GM12864 (cell line): ENCODE measurements around the gene FBXO34.

Source experiments
- DNase-seq: peaks from one replicate; pipeline ENCODE4 v3.0.0-alpha.2; 2011; ENCODE audit warnings: low read depth
- H3K4me3 ChIP-seq: 2 replicates; pipeline ENCODE4 v1.5.1; 2011; ENCODE audit warnings: mild to moderate bottlenecking, low read depth, low read length, control low read depth
- CTCF ChIP-seq: IDR thresholded peaks from 2 replicates; pipeline ENCODE4 v1.5.1; 2011; ENCODE audit warnings: low read depth, mild to moderate bottlenecking, moderate library complexity, low read length, control low read depth, inconsistent platforms; ENCODE audit errors: missing control alignments

FBXO34 gene

DNA sequence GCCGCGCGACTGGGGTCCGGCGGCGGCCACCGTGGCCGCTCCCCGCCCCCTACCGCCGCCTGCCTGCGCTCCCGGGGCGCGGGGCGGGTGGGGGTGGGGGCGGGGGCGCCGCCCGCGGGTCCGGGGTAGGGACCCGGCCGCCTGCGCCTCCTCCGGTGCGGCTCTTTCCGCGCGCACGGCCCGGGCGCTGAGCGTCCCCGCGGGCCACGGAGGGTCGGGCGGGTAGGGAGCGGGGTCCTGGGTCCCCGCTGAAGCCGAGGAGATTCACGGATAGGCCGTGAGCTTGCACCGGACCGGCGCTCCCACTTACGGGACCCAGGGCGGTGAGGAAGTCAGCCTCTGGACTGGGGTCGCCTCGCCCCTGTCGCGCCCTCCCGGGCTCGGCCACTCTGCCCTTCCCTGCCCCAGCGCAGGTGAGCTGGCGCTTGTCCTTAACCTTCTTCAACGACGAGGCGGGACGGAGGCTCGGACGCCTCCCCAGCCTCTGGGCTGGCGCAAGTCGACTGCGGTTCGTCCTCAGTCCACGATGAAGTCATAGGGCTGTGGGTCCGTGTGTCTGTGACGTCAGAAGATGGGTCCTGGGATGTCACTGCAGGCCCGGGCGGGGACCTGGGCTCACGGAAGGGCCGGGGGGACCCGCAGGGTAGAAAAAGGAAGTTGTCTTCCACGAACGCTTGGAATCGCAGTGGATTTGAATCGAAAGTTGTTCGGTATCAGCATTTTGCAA lies 514 bp downstream of the FBXO34 start:
- no peak for TF ChIP-seq CTCF
- no peak for DNase-seq
- peak overlapping the region; percentile 91 for H3K4me3 ChIP-seq

DNA sequence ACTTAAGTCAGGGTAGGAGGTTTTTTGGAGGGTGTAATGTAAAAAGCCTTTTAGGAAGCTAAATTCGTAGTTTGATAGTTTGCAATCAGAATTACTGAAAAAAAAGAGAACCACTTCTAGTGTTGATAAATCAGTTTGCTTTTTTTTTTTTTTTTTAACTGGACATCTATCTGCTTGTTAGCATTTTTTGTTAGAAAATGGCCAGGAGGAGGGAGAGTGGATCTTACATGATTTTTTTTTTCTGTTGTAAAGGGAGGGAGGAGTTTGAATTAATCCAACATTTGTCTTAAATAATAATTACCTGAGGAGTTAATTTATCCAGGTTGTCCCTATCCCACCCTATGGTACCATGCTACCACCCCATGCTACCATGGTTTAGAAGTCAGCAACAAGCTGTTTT lies 1.2 kb downstream of the FBXO34 start:
- no peak for TF ChIP-seq CTCF
- no peak for DNase-seq
- H3K4me3 ChIP-seq, result peak overlapping the region; percentile 91

GRCh38 chr14:55272922-55273321 lies 1.7 kb downstream of the FBXO34 start:
- peak overlapping the region; percentile 91 for H3K4me3 ChIP-seq
- no peak for TF ChIP-seq CTCF
- DNase-seq, result no peak

- no peak for TF ChIP-seq CTCF
Measured at GRCh38 chr14:55274146-55274545, 2.9 kb downstream of the FBXO34 start.

DNA sequence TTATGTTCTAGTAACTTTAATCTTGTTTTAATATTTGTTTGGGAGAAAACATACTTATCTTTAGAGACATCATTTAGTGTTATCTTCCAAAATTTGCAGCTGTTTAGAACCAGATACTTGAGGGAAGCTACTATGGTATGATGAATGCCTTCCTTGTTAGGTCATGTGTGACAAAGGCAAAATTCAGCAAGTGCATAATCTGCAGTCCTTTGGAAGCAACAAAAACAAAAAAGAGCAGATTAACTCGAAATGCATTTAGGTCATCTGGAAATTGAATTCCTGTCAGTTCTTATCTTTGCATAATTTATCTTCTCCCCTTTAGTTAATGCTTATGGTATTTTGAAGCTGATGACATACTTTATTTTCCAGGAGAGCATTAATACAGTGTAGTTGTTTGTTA lies 3.5 kb downstream of the FBXO34 start:
- no peak overlapping the region for H3K4me3 ChIP-seq
- no peak for DNase-seq
- TF ChIP-seq CTCF, result no peak

More at GRCh38 chr14:55274146-55274545, 2.9 kb downstream of the FBXO34 start:
- no peak for DNase-seq
- no peak overlapping the region for H3K4me3 ChIP-seq

DNA sequence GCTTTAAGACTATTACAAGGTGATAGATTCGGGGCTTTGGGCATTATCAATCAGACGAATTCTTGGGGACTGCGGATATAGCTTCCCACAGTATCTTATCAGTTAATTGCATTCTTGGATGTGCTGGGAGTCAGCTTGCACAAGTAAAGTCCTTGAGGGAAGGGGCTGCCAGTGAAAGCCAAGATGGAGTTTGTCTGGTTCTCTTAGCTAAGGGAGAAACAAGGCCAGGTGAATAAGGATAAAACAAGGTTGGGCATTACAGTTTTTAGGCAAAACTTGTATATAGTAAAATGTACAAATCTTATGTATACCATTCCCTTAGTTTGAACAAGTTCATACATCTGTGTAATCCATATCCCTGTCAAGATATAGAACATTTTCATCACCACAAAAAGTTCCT lies 5.5 kb downstream of the FBXO34 start:
- TF ChIP-seq CTCF, result no peak
- no peak for DNase-seq
- H3K4me3 ChIP-seq, result no peak overlapping the region
